ENCODE results near the gene VSIG4. TPM values are rescaled to one million over a fixed set of nuclear protein-coding genes. Genes with fewer than 3 reads are reported as not detected.
"Not testable (repeated sequence)": the region's sequence is repeated elsewhere in the genome, so short reads cannot be mapped to it uniquely, and the experiment has no call there.

VSIG4 gene
- total RNA-seq = 15.4 TPM
- polyA plus RNA-seq (ENCODE audit: insufficient read depth in 1 of 8, insufficient read length in 8 of 8, low replicate concordance in 1 of 8) = 10 to 100 TPM; 11.8 to 18.9 (median 14.6) TPM
- long read RNA-seq, donor 1, partial matches to known transcripts = 0 of 1 reads
- long read RNA-seq, donor 1, other reads (novel, unspliced or antisense) = 0 of 1 reads
- long read RNA-seq, donor 2 = 0 reads
- long read RNA-seq, donor 3, partial matches to known transcripts = 0 of 4 reads
- long read RNA-seq, donor 3, other reads (novel, unspliced or antisense) = 0 of 4 reads
- long read RNA-seq, donor 4 = 0 reads
- long read RNA-seq, donor 5, partial matches to known transcripts = 0 of 2 reads
- long read RNA-seq, donor 5, other reads (novel, unspliced or antisense) = 0 of 2 reads
- long read RNA-seq, donor 6 = 0 reads
- long read RNA-seq, donor 7 = 0 reads
- long read RNA-seq, donor 8, partial matches to known transcripts = 0 of 1 reads
- long read RNA-seq, donor 8, other reads (novel, unspliced or antisense) = 0 of 1 reads
- long read RNA-seq, donor 9 = 0 reads
- long read RNA-seq, donor 10, partial matches to known transcripts = 8 of 10 reads
- long read RNA-seq, donor 10, other reads (novel, unspliced or antisense) = 0 of 10 reads
- long read RNA-seq, donor 11, partial matches to known transcripts = 0 of 1 reads
- long read RNA-seq, donor 11, other reads (novel, unspliced or antisense) = 0 of 1 reads

GRCh38 chrX:66039944-66040343 lies at the start of gene VSIG4:
Gene VSIG4, minus strand, starts transcription at chrX:66040080. Its CDS starts 82 bp downstream, at chrX:66039998.
- no CpG with 5 or more reads among the region's 2 CpGs for WGBS (ENCODE audit: insufficient coverage)
- Histone ChIP-seq H3K9me3 (replicated peaks; ENCODE audit: control insufficient read depth, low read depth, low read length) (no peaks in the 10 kb centered on the region), H3K4me1 (ENCODE audit: control insufficient read depth, insufficient read depth, low read length) (no peaks in the 10 kb centered on the region), H3K4me3 (ENCODE audit: low read length) (no peak within 1 kb of the TSS), H3K27ac (ENCODE audit: low read length) (no peak within 1 kb of the TSS), H3K27me3 (ENCODE audit: control insufficient read depth, insufficient read depth, low read length) (peaks cover 2% of the 10 kb centered on the region), H3K36me3 (ENCODE audit: control insufficient read depth, insufficient read depth, low read length) (no peaks in the 10 kb centered on the region)
- peak; percentile 41 for DNase-seq

- H3K4me1 ChIP-seq (ENCODE audit: control insufficient read depth, insufficient read depth, low read length) = no peaks in the 10 kb centered on the region
- DNase-seq = no peak
- no peaks in the 10 kb centered on the region for H3K27me3 ChIP-seq (ENCODE audit: control insufficient read depth, insufficient read depth, low read length)
- H3K36me3 ChIP-seq (ENCODE audit: control insufficient read depth, insufficient read depth, low read length) = no peaks in the 10 kb centered on the region
- no peaks in the 10 kb centered on the region for H3K9me3 ChIP-seq (replicated peaks; ENCODE audit: control insufficient read depth, low read depth, low read length)
- WGBS (ENCODE audit: insufficient coverage) = no CpG with 5 or more reads among the region's 1 CpG
- no peak overlapping the region for H3K4me3 ChIP-seq (ENCODE audit: low read length)
- no peak overlapping the region for H3K27ac ChIP-seq (ENCODE audit: low read length)
Measured at GRCh38 chrX:66076801-66077200, 36.9 kb upstream of the VSIG4 start.

- H3K4me1 ChIP-seq (ENCODE audit: control insufficient read depth, insufficient read depth, low read length) = no peaks in the 10 kb centered on the region
- H3K27ac ChIP-seq (ENCODE audit: low read length) = no peak overlapping the region
- H3K27me3 ChIP-seq (ENCODE audit: control insufficient read depth, insufficient read depth, low read length) = no peaks in the 10 kb centered on the region
- DNase-seq = peak; percentile 63
- no peaks in the 10 kb centered on the region for H3K9me3 ChIP-seq (replicated peaks; ENCODE audit: control insufficient read depth, low read depth, low read length)
- no peak overlapping the region for H3K4me3 ChIP-seq (ENCODE audit: low read length)
- WGBS (ENCODE audit: insufficient coverage) = 73% methylated on average over 18 of the region's 24 CpGs
- H3K36me3 ChIP-seq (ENCODE audit: control insufficient read depth, insufficient read depth, low read length) = no peaks in the 10 kb centered on the region
Measured at GRCh38 chrX:66074920-66075879, 35.3 kb upstream of the VSIG4 start.

GRCh38 chrX:66071126-66071525 lies 31.2 kb upstream of the VSIG4 start:
- WGBS (ENCODE audit: insufficient coverage) = no CpG with 5 or more reads among the region's 1 CpG
- H3K27me3 ChIP-seq (ENCODE audit: control insufficient read depth, insufficient read depth, low read length) = no peaks in the 10 kb centered on the region

GRCh38 chrX:66064261-66064660 lies 24.4 kb upstream of the VSIG4 start:
- no peak for DNase-seq
- no CpG with 5 or more reads among the region's 4 CpGs for WGBS (ENCODE audit: insufficient coverage)
- H3K27ac ChIP-seq (ENCODE audit: low read length) = no peak overlapping the region

More at GRCh38 chrX:66071126-66071525, 31.2 kb upstream of the VSIG4 start:
- Histone ChIP-seq H3K36me3 (ENCODE audit: control insufficient read depth, insufficient read depth, low read length) (no peaks in the 10 kb centered on the region), H3K4me3 (ENCODE audit: low read length) (no peak overlapping the region), H3K4me1 (ENCODE audit: control insufficient read depth, insufficient read depth, low read length) (no peaks in the 10 kb centered on the region), H3K27ac (ENCODE audit: low read length) (no peak overlapping the region), H3K9me3 (replicated peaks; ENCODE audit: control insufficient read depth, low read depth, low read length) (no peaks in the 10 kb centered on the region)
- no peak for DNase-seq

GRCh38 chrX:66057019-66057418 lies 17.1 kb upstream of the VSIG4 start:
- not testable (repeated sequence) for H3K27me3 ChIP-seq (ENCODE audit: control insufficient read depth, insufficient read depth, low read length); H3K27ac ChIP-seq (ENCODE audit: low read length); DNase-seq; H3K4me3 ChIP-seq (ENCODE audit: low read length); H3K36me3 ChIP-seq (ENCODE audit: control insufficient read depth, insufficient read depth, low read length); H3K9me3 ChIP-seq (replicated peaks; ENCODE audit: control insufficient read depth, low read depth, low read length); H3K4me1 ChIP-seq (ENCODE audit: control insufficient read depth, insufficient read depth, low read length)
- WGBS (ENCODE audit: insufficient coverage) = no CpG with 5 or more reads among the region's 5 CpGs

More at GRCh38 chrX:66064261-66064660, 24.4 kb upstream of the VSIG4 start:
- Histone ChIP-seq H3K4me3 (ENCODE audit: low read length) (no peak overlapping the region), H3K4me1 (ENCODE audit: control insufficient read depth, insufficient read depth, low read length) (no peaks in the 10 kb centered on the region), H3K9me3 (replicated peaks; ENCODE audit: control insufficient read depth, low read depth, low read length) (no peaks in the 10 kb centered on the region), H3K36me3 (ENCODE audit: control insufficient read depth, insufficient read depth, low read length) (no peaks in the 10 kb centered on the region), H3K27me3 (ENCODE audit: control insufficient read depth, insufficient read depth, low read length) (no peaks in the 10 kb centered on the region)

- Histone ChIP-seq H3K27me3 (ENCODE audit: control insufficient read depth, insufficient read depth, low read length) (no peaks in the 10 kb centered on the region), H3K27ac (ENCODE audit: low read length) (no peak overlapping the region), H3K4me1 (ENCODE audit: control insufficient read depth, insufficient read depth, low read length) (no peaks in the 10 kb centered on the region), H3K4me3 (ENCODE audit: low read length) (no peak overlapping the region), H3K36me3 (ENCODE audit: control insufficient read depth, insufficient read depth, low read length) (no peaks in the 10 kb centered on the region), H3K9me3 (replicated peaks; ENCODE audit: control insufficient read depth, low read depth, low read length) (no peaks in the 10 kb centered on the region)
- no peak for DNase-seq
- WGBS (ENCODE audit: insufficient coverage) = 50% methylated on average over 1 of the region's 4 CpGs
Measured at GRCh38 chrX:66054978-66055377, 15.1 kb upstream of the VSIG4 start.

- Histone ChIP-seq H3K9me3 (replicated peaks; ENCODE audit: control insufficient read depth, low read depth, low read length) (no peaks in the 10 kb centered on the region), H3K27ac (ENCODE audit: low read length) (no peak overlapping the region), H3K27me3 (ENCODE audit: control insufficient read depth, insufficient read depth, low read length) (no peaks in the 10 kb centered on the region), H3K36me3 (ENCODE audit: control insufficient read depth, insufficient read depth, low read length) (no peaks in the 10 kb centered on the region), H3K4me1 (ENCODE audit: control insufficient read depth, insufficient read depth, low read length) (no peaks in the 10 kb centered on the region), H3K4me3 (ENCODE audit: low read length) (no peak overlapping the region)
- no peak for DNase-seq
- WGBS (ENCODE audit: insufficient coverage) = no CpG with 5 or more reads among the region's 1 CpG
Measured at GRCh38 chrX:66053414-66053813, 13.5 kb upstream of the VSIG4 start.

GRCh38 chrX:66051980-66052379 lies 12.1 kb upstream of the VSIG4 start:
- Histone ChIP-seq H3K36me3 (ENCODE audit: control insufficient read depth, insufficient read depth, low read length) (no peaks in the 10 kb centered on the region), H3K4me3 (ENCODE audit: low read length) (no peak overlapping the region), H3K27ac (ENCODE audit: low read length) (no peak overlapping the region), H3K9me3 (replicated peaks; ENCODE audit: control insufficient read depth, low read depth, low read length) (no peaks in the 10 kb centered on the region), H3K27me3 (ENCODE audit: control insufficient read depth, insufficient read depth, low read length) (no peaks in the 10 kb centered on the region), H3K4me1 (ENCODE audit: control insufficient read depth, insufficient read depth, low read length) (no peaks in the 10 kb centered on the region)
- DNase-seq = peak; percentile 17
- no CpG with 5 or more reads among the region's 3 CpGs for WGBS (ENCODE audit: insufficient coverage)
